Stomach (tissue), 4 donors: ENCODE results near the gene TUBB1.

Experiments used
- CTCF ChIP-seq, 7 experiments: fragments of 450-650 bp in 4 of 7; fragments of 200-600 bp in 3 of 7; sonication (generic) in 3 of 7; IDR thresholded peaks; one replicate each; pipeline ENCODE4 v1.5.1; 2016 to 2019; ENCODE audit warnings: antibody characterized with exemption in 7 of 7, control low read depth in 2 of 7, mild to moderate bottlenecking in 1 of 7
- POLR2A ChIP-seq, 4 donors: fragments of 450-650 bp; IDR thresholded peaks; one replicate each; pipeline ENCODE4 v1.6.1; 2016; ENCODE audit warnings: antibody characterized with exemption in 4 of 4, control low read depth in 2 of 4, mild to moderate bottlenecking in 1 of 4, moderate library complexity in 1 of 4

- no peak for TF ChIP-seq CTCF (IDR thresholded peaks at IDR 0.05)
- TF ChIP-seq POLR2A (IDR thresholded peaks at IDR 0.05): no peak
Measured at GRCh38 chr20:58975353-58975752, 43.9 kb upstream of the TUBB1 start.
